CD1c-positive myeloid dendritic cell (primary cell): ENCODE data around the gene MIOX.

ENCODE experiments used
- DNase-seq: peaks from one replicate; pipeline ENCODE4 v3.0.0-alpha.2; 2016; ENCODE audit errors: extremely low spot score

MIOX gene

DNA sequence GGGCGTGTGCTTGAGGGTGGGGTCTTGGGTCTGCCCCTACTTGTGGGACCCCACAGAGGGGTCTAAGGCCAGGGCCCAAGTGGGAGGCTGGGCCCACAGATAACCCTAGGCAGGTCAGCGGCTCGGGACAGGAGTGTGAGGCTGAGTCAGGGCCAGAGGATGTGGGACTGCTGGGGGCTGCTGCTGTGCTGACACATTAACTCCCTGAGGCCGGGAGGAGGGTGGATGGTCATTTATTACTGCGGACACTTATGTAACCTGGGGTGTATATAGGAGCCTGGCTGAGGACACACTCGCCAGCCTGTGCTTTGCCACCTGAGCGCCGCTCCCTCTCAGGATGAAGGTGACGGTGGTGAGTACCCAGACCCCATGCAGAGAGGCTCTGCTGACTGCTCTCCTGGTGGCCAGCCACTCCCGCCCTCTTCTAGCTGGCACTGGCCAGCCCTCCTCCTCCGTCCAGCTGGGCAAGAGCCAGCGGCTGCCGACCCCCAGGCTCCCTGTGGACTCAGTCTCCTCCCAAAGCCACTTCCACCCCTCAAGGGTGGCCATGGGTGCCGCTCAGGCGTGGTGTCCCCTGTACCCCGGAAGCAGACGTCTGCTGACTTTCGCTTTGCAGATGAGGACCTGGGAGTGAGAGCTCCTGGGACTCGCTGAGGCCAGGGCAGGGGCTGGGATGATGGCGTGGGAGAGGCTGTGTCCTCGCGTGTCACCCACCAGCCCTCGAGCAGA is at the start of gene MIOX:
TSS of gene MIOX (plus strand) at position 299 of the 729 bp plus-strand sequence. CDS start at position 338, 39 bp downstream.
- no peak for DNase-seq

DNA sequence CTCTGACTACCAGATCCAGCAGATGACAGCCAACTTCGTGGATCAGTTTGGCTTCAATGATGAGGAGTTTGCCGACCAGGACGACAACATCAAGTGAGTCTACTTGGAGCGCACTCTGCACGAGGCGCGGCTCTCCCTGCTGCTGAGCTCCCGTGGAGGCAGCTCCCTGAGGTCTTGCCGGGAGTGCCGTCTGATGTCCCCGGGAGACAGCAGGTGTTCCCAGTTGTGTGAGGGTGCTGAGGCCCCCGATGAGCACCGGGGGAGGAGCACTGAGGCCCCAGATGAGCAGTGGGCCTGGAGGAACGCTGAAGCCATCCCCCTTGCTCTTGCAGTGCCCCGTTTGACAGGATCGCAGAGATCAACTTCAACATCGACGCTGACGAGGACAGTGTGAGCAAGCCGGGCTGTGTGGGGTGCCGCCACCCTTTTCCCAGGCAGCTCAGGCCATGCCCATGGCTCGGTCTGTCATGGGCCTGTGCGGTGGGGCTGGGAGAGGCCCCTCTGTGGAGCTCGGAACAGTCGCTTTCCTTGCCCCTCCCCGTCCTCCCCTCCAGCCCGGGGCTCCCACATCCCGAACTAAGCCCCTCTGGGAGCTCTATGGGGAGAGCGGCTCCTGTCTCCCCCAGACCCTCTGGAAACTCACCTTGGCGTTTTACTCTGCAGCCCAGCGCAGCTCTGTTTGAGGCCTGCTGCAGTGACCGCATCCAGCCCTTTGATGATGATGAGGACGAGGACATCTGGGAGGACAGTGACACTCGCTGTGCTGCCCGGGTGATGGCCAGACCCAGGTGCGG is 49.0 kb upstream of the MIOX start:
- DNase-seq: no peak

DNA sequence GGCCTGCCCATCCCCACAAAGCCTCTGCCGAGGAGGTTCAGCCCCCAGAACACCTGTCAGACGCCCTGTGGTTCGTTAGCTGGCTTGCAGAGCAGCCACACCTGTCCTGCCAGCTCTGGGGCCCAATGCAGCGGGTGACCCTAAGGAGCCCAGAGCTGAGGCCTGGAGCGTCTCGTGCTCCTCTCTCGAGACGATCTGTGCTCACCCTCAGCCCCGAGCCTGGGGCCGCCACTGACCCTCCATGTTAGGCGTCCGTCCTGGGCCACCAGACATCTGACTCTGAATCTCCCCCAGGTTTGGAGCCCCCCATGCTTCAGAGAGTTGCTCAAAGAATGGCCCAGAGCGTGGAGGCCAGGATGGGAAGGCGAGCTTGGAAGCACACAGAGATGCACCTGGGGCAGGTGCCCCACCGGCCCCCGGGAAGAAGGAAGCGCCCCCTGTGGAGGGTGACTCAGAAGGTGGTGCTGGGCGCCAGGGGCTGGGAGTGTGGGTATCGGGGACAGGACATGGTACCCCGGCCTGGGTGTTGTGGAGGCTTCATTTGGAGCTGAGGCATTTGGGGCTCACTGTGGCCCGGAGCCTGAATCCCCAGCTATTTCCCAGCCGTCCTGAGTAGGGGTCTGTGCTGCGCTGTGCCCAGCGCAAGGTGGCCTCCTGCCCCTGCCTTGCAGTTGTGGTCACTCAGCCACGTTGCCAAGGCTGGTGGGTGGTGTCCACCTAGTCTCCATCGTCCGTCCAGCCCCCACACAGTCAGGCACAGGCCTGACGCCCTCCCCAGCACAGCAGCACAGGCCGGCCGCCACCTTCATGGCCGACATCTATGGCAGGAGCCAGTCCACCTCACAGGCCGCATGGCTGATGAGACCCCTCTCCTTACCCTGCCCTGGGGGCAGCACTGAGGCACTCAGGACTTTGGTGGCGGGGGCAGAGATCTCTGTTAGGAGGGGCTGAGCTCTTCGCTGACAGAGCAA is 48.1 kb upstream of the MIOX start:
- DNase-seq: no peak

DNA sequence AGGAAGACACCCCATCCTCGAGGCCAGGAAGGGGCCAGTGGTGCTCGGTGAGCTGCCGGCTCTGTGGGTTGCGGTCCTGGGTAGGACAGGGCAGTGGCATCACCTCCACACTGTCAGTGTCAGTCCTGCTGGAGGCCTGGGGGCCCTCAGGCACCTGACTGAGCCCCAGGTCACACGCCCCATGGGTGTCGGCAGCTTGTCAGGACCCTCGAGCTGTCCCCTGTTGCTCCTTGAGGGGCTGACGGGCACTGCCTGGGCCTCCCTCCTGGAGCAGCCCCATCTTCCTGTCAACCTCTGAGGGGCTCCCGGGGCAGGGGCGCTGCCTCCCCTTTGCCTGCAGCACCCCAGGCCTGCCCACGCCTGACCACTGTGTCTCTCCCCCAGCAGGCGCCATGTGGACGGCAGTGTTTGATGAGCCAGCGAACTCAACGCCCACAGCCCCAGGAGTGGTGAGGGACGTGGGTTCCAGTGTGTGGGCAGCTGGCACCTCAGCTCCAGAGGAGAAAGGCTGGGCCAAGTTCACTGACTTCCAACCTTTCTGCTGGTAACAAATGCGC is 47.3 kb upstream of the MIOX start:
- no peak for DNase-seq

DNA sequence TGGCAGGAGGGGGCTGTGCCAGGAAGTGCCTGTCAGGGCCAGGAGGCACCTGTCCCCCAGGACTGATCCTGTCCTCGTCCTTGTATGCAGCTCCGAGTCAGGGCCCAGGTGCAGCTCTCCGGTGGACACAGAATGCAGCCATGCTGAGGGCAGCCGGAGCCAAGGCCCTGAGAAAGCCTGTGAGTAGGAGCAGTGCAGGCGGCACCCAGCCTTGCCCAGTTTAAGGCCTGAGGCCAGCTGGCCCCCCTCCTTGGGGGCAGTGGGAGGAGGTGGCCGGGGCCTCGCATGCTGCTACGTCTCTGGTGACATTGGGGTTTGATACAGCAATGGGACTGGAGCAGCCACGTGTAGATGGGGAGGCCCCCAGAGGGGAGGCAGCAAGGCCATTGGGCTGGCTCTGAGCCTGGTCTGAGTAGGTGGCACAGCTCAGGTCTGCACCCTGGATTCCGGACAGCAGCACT is 46.8 kb upstream of the MIOX start:
- DNase-seq: no peak

DNA sequence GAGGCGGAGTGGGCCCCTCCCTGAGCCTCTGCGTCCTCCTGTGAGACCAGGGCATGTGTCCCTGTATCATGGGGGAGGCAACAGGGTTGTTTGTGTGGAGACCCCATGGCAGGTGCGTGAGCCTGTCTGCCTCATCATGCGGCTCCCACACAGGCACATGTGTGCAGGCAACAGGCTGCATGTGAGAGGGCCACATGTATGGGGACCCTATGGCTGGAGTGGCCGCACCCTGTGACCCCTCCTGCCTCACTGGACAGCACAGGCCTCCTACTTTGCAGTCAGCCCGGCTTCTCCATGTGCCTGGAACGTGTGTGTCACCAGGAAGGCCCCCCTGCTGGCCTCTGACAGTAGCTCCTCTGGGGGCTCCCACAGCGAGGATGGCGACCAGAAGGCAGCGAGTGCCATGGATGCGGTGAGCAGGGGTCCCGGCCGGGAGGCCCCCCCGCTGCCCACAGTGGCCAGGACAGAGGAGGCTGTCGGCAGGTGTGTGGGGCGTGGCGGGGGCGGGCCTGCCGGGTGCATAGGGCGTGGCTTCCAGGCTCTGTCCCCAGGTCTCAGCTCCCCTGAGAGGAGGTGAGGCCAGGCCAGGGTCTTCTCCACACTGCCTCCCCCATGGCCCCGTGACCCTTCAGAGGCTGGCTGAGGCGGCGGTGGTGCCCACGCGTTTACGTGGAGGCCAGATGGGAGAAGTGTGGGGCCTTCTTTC is 46.0 kb upstream of the MIOX start:
- DNase-seq: no peak

DNA sequence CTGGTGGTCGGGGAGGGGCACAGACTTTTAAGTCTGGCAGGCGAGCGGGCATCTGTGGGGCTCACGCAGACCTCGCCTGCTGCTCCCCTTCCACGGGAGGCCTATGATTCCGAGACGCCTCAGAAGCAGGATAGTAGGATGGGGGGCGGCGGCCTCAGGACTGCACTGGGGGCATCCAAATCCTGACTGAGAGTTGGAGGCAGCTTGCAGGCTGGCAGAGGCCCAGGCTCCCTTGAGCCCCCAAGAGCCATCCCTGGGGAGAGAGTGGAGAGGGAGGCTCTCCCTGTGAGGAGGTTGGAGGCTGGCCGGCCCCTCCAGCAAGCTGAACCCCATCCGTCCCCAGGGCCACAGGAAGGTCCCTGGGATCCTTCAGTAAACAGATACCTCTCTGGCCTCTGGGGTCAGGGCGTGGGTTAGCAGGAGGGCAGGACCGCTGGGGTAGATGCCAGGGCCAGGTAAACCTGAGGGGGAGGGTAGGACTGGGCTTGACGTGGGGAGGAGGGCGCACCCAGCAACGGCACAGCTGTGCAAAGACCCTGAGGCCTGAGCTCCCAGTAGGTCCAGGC is 45.1 kb upstream of the MIOX start:
- DNase-seq: no peak

DNA sequence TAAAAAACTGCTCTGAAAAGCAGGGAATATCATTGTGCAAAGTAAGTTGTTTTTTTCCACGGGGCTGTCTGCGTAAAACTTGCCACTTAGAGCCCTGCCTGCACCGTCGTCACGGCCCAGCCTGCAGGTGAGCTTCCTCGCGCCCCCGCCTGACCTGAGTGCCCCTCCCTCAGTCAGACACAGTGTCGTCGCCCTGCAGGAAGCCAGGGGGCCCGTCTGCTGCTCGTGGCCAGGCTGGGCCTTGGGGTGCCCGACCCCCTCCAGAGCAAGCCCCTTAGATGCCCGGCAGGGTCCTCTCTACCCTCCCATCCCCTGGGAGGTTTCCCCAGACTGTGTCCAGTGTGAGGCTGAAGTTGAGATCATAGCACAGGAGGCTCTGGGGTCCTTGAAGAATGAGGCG is 43.5 kb upstream of the MIOX start:
- no peak for DNase-seq

DNA sequence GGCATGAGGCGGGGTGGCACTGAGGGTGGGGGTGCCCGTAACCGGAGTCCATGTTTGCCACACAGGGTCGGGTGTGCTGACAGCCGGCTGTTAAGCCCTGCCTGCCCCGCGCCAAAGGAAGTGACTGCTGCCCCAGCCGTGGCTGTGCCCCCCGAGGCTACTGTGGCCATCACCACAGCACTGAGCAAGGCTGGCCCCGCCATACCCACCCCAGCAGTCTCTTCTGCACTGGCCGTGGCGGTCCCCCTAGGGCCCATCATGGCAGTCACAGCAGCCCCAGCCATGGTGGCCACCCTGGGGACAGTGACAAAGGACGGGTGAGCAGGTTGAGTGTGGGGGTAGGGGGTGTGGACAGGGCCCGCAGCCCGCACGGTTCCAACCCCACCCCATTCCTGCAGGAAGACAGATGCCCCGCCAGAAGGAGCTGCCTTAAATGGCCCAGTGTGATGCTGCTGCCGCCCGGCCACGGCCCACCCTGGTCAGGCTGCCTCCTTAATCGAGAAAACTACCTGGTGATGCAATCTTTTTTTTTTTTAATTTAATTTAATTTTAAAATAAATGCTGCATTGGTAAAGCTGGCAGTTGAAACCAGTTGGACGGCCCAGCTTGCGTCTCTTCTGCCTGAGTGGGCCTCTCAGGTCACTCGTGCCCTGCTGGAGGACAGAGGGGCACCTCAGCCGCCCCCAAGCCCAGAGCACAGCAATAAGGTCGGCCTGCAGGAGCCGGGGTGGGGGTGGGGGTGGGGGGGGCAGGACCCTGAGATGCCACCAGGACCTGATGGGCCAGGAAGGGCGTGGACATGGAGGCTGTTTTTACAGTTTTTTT is 42.6 kb upstream of the MIOX start:
- no peak for DNase-seq

DNA sequence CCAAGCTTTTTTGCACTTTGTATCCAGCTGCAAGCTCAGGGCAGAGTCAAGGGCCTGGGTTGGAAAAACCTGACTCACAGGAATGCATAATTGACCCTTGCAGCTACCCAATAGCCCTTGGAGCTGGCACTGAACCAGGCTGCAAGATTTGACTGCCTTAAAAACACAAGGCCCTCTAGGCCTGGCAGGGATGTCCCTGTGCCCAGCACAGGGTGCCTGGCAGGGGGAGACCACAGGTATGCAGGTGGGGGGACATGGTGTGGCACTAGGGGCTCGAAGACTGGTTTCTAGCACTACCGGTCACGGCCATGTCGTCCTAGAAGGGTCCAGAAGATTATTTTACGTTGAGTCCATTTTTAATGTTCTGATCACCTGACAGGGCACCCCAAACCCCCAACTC is 42.0 kb upstream of the MIOX start:
- DNase-seq: no peak

DNA sequence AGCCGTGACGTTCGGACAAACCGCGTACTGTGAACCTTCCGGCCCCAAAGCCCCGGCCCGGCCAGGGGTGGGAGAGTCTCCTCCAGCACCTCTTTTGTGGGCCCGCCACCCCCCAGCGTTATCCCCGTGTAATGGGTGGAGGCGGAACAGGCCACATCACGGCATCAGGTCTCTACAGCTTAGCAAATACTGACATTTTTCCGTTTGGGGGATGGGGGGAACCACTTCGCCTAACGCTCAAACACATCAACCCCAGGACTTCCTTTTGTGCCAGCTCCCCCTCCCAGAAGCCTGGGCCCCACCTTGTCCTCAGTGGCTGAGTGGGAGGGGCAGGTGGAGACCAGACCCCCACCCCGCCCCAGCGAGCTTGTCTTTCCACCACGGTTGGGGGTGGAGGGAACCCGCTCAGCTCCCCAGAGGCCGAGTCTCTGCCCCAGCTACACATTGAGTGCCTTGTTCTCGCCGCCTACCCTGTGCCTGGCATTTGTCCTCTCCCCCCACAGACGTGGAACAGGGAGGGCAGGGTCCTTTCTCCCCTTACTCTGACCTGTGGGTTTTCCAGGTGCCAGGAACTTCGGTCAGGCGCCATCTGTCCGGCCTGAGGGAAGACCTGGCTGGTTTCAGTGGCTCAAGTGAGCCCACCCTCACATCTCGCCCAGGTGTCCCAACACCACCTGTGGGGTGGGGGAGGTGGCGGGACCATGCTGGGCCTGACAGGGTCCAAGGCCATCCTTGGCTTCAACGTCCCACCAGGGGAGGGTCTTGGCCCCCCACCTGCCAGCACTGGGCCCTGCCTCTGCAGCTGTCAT is 41.4 kb upstream of the MIOX start:
- DNase-seq: no peak

DNA sequence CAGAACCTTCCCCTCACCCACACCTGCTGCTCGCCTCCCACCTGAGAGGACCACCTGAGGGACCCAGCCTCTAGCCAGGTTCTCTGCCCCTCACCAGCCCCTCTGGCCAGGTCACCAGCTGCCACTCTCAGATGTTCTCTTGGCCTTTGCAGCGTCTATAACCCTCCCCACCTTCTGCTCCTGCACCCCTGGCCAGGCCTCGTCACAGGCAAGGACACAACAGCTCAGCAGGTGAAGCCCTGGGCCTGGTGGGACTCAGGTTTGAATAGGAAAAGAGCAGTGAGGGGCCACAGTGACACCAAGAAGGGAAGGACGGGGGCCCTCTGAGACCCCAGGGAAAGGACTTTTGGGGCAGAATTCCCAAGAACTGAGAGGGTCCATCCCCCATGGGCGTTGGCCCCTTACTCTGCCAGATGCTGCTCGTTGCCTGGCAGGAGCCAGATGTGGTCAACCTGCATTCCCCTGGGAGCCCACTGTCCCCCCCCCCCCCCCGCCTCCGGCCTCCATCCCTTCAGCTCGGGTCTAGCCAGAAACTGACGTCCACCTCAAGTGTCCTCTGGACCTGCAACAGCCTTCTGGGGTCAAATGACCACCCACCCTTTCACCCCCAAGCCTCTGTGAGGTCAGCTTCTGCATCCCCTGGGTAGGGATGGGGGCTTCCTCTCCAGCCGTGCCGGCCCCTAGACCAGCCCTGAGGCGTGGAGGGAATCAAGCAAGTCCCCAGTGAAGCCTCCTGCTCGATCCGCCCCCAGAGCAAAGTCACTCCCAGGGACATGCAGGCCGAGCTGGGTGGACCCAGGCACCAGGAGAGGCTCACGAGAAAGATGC is 40.6 kb upstream of the MIOX start:
- DNase-seq: no peak

DNA sequence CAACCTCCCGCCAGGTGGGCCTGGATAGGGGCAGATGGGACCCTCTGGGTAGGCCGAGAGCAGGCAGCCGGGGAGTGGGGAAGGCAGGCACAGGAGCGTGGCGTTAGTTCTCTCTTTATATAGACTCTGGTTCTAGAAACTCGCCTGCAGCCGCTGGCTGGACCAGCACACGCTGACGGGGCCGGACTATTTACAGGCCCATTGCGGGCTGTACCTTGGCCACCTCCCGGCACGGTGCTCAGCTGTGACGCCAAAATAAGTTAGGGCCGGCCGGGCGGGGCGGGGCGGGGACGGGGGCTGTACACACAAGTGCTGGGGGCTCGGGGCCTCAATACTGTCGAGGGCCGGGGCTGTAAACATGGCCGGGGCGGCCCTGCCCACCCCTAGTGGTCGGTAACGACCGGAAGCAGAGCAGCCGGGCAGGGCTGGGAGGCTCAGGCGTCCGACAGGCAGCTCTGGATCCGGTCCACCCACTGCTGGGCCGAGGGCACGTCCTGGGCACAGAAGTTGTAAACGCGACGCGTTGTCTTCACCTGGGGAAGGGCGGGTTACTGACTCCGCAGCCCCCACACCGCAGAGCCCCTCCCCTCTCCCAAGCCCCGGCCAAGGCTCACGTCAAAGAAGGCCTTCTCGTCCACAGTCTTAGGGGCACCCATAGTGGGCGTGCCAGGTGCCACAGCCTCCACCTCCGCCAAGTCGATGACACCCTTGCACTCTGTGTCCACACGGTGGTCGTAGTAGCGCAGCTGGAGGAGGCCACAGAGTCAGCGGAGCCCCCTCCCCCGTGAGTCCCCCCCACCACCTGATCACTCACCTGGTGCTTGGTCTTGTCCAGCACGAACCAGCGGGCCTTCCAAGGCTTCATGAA is 39.7 kb upstream of the MIOX start:
- no peak for DNase-seq

DNA sequence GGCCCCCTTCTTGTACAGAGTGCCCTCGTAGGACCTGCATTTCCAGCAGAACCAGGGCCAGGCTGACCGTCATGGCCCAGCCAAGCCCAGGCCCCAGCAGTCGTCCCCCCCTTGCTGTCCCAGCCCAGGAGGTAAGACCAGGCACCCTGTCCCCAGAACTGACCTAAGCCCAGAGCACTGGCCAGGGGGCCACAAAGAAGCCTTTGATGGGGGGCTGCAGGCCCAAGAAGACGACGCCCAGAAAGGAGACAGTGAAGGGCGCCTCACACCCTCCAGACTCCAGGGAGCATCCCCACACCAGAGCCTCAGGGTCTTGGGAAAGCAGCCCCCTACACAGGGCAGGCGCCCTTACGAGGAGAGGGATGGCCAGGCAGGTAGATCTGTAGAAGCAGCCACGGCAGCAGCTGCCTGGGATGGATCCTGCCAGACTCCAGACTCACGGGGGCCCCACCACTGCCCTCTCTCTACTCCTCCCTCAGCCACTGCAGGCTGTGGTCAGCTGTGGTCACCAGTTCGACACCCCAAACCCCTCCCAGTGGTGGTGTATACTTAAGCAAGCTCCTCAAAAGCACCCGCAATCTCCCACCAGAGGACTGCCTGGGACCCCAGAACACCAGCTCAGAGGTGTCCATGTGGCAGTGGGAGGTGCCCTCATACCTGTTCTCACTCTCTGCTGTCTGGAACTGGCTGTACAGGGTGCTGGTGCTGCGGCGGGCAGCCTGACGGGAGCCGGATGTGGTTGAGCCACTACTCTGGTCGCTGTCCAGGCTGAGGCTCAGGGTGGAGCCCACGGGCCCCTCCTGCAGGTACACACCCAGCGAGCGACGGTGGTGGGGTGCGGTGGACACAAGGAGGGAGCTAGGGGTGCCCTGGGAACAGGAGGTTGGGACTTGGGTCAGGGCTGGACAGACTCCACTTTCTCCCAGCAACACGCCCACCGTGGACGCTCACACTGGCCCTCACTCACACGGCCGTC is 38.8 kb upstream of the MIOX start:
- DNase-seq: no peak

DNA sequence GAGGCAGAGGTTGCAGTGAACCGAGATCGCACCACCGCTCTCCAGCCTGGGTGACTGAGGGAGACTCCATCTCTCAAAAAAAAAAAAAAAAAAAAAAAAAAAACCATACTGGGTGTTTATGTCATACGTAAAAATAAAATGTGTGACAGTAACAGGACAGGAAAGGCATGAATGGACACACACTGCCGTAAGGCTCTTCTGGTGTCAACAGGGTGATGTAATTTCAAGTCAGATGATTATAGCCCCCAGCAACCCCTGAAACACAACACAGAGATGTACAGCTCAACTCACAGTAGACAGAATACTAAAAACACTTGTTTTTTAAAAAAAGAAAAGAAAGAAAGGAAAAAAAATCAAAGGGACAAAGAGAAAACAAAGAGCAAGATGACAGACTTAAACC is 34.0 kb upstream of the MIOX start:
- DNase-seq: no peak

DNA sequence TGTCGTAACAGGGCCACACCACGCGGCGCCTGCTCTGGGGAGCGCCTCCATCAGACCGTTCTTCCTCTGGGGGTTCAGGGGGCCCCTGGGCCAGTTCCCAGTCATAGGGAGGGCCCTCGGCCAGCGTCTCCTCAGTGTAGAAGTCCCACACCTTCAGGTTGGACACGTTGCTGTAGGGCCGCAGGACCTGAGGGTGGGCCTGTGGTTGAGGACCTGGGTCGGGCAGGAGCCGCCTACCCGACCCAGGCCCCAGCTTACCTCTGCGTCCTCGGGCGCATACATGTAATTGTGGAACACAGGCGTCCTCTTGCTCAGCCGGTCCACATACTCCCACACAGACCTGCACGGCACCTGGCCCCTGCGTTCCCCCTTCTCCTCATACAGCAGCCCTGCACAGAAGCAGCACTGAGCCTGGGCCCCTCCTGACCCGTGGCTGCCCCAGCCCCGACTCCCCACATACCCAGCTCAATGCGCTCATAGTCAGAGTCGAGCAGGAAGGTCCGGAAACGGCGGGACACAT is 32.0 kb upstream of the MIOX start:
- DNase-seq: no peak
